ENCODE results near the gene TIMP2.

Gene TIMP2

DNA sequence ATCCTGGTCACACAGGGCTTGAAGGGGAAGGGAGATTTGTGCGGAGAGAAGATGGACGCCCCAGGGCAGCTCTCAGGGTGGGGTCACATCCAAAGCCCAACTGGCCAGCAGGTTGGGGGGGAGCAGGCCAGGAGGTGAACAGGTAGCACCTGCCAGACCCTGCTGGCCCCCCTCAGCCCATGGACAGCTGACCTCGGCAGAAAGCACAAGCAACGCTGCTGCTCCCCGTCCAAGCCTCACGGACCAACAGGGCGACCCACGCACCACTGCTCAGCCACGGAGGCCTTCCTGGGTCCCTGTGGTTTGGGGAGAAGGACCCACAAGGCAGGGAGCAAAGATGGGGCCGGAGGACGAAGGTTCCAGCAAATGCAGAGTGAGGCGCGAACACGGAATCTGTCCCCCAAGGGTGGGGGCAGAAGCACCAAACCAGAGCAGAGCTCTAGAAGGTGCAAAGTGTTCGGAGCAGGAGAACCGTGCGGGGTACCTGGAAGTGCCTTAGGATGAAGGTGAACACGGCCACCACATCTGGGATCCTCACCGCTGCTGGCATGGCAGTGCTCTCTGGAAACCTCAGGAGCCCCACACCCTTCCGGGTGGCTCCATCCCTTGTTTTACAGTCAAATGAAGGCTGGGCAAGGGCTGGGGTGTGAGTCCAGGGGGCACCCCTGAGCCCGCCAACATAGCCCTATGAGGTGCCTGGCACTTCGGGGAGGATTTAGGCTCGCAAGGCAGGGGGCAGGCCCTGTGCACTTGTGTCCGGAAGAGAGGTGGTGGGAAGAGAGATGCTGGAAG is 40.1 kb downstream of the TIMP2 start:
- no peak overlapping the region for H3K4me3 ChIP-seq (ENCODE audit: insufficient read length, low read depth)
- TF ChIP-seq SUZ12 (IDR thresholded peaks at IDR 0.05; ENCODE audit: extremely low read depth, insufficient read depth, insufficient read length), result no peak
- TF ChIP-seq YY1 (IDR thresholded peaks at IDR 0.05; ENCODE audit: insufficient read depth, insufficient read length), result no peak
- TF ChIP-seq ZNF274 (IDR thresholded peaks at IDR 0.05; ENCODE audit: low read depth, low read length), result no peak
- H3K36me3 ChIP-seq (ENCODE audit: insufficient read depth, insufficient read length, low read length), result peaks cover 27% of the 10 kb centered on the region
- peaks cover 35% of the 10 kb centered on the region for H3K4me1 ChIP-seq (ENCODE audit: insufficient read depth, insufficient read length)
- no peaks in the 10 kb centered on the region for H3K27me3 ChIP-seq (ENCODE audit: insufficient read depth, insufficient read length)
- no peak for DNase-seq (ENCODE audit: low read depth, low spot score)
- H3K9me3 ChIP-seq (ENCODE audit: insufficient read depth, low read length), result no peaks in the 10 kb centered on the region
- peak overlapping the region; percentile 79 for H3K9ac ChIP-seq (ENCODE audit: insufficient read length, low read depth)

DNA sequence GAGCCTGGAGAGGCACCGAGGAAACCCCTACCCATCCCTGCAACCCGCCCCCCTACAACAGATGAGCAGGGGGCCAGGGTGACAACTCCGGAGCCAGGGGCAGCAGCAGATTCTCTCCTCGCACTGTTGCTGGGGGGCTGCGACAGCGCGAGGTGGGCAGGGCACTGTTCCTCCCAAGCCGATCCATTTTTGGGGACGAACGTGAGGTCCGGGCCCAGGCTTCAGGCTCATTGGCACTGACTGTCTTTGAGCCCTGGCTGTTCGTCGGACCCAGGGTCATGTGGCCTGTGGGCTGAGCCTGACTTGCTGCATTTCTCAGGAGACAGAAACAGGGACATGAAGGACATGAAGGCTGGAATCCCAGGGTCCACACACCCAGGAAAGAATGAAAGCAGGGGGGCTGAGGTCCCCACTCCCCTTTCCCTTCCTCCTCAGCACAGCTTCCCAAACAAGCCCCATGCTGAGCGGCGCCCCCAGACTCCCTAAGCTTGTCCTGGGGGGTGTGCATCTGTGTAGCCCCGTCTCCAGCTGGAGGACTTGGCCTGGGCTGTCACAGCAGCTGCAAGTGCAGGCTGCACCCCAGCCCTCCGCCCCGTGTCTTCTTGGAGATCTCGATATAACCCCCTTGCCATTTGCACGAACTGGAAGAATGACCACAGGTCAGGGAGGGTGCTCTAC is 40.9 kb downstream of the TIMP2 start:
- Histone ChIP-seq H3K27me3 (ENCODE audit: insufficient read depth, insufficient read length) (no peaks in the 10 kb centered on the region), H3K4me3 (ENCODE audit: insufficient read length, low read depth) (peak overlapping the region; percentile 20), H3K4me1 (ENCODE audit: insufficient read depth, insufficient read length) (peaks cover 39% of the 10 kb centered on the region), H3K9ac (ENCODE audit: insufficient read length, low read depth) (peak overlapping the region; percentile 79), H3K9me3 (ENCODE audit: insufficient read depth, low read length) (no peaks in the 10 kb centered on the region), H3K36me3 (ENCODE audit: insufficient read depth, insufficient read length, low read length) (peaks cover 30% of the 10 kb centered on the region)
- no peak for DNase-seq (ENCODE audit: low read depth, low spot score)
- no peak for TF ChIP-seq SUZ12 (IDR thresholded peaks at IDR 0.05; ENCODE audit: extremely low read depth, insufficient read depth, insufficient read length)
- TF ChIP-seq YY1 (IDR thresholded peaks at IDR 0.05; ENCODE audit: insufficient read depth, insufficient read length), result no peak
- no peak for TF ChIP-seq ZNF274 (IDR thresholded peaks at IDR 0.05; ENCODE audit: low read depth, low read length)

DNA sequence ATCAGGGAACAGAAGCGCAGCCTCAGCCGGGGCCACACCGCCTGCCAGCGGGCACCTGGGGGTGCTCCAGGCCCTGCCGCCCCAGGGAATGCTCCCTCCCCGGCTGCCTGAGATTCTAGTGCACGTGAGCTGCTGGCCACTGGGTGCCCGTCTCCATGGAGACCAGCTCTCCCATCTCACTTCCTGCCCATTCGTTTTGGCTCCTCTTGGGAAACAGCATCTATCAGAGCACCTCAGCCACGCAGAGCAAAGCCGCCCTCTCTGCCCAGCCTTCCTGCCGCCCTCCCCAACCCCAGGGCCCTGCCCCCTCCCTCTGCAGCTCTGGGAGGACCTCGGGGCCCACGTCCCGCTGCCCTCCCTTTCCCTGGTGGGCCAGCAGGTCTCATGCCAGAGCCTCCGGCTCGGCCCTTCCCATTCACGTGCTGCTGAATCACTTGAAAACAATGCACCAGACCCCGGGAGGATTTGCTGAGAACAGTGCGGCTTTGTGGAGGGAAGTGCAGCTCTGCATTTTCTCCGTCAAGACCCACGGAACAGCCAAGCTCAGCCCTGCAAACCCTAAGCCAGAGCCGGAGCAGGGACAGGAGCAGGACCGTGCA is 41.6 kb downstream of the TIMP2 start:
- Histone ChIP-seq H3K36me3 (ENCODE audit: insufficient read depth, insufficient read length, low read length) (peaks cover 27% of the 10 kb centered on the region), H3K9me3 (ENCODE audit: insufficient read depth, low read length) (no peaks in the 10 kb centered on the region), H3K4me3 (ENCODE audit: insufficient read length, low read depth) (peak overlapping the region; percentile 20), H3K4me1 (ENCODE audit: insufficient read depth, insufficient read length) (peaks cover 39% of the 10 kb centered on the region), H3K9ac (ENCODE audit: insufficient read length, low read depth) (peak overlapping the region; percentile 79), H3K27me3 (ENCODE audit: insufficient read depth, insufficient read length) (no peaks in the 10 kb centered on the region)
- DNase-seq (ENCODE audit: low read depth, low spot score), result peak; percentile 54
- TF ChIP-seq YY1 (IDR thresholded peaks at IDR 0.05; ENCODE audit: insufficient read depth, insufficient read length) (no peak), SUZ12 (IDR thresholded peaks at IDR 0.05; ENCODE audit: extremely low read depth, insufficient read depth, insufficient read length) (no peak), ZNF274 (IDR thresholded peaks at IDR 0.05; ENCODE audit: low read depth, low read length) (no peak)

DNA sequence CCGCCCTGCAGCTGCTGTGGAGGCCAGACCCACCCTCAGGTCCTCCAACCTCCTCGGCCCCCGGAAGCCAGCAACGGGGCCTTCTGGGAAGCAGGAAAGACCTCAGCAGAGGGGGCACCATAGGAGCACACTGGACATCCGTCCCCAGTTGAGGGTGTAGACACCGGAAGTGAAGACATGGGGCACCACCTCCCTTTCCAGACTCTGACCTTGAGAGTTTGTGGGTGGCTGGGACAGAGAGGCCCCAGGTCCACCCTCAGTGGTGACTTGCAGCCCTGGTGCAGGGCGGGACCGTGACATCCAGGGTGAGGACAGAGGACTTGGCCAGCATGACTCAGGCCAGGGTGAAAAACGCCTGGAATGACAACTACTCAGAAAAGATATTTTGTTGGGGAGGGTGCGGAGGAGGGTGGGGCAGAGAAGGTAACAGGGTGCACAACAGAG is 42.1 kb downstream of the TIMP2 start:
- H3K4me3 ChIP-seq (ENCODE audit: insufficient read length, low read depth), result no peak overlapping the region
- peaks cover 39% of the 10 kb centered on the region for H3K4me1 ChIP-seq (ENCODE audit: insufficient read depth, insufficient read length)
- no peaks in the 10 kb centered on the region for H3K9me3 ChIP-seq (ENCODE audit: insufficient read depth, low read length)
- H3K27me3 ChIP-seq (ENCODE audit: insufficient read depth, insufficient read length), result no peaks in the 10 kb centered on the region
- no peak for DNase-seq (ENCODE audit: low read depth, low spot score)
- TF ChIP-seq YY1 (IDR thresholded peaks at IDR 0.05; ENCODE audit: insufficient read depth, insufficient read length), result no peak
- no peak for TF ChIP-seq ZNF274 (IDR thresholded peaks at IDR 0.05; ENCODE audit: low read depth, low read length)
- TF ChIP-seq SUZ12 (IDR thresholded peaks at IDR 0.05; ENCODE audit: extremely low read depth, insufficient read depth, insufficient read length), result no peak
- peaks cover 29% of the 10 kb centered on the region for H3K36me3 ChIP-seq (ENCODE audit: insufficient read depth, insufficient read length, low read length)
- H3K9ac ChIP-seq (ENCODE audit: insufficient read length, low read depth), result peak overlapping the region; percentile 66

DNA sequence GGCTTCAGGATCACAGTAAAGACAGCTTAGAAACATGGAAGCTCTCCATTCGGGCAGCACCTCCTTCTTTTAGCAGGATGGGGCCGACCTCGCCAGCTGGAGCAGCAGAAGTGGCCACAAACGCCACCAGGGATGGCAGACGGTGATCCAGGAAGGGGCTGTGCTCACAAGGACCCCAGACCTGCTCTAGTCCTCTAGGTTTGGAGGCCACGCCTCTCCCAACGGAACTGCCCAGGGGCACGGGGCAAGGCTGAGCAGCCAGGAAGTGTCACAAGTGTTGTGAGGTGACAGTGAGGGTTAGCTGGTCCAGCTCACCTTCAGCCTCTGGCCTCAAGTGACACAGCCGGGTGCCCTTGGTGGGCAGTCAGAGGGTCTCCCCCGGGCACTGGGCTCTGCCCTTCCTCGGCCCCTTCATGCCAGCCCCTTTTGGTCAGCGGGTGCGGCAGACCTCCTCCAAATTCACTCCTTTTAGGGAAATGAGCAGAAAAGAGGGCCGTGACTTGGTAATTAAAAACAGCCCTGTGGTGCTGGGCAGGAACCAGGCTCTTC is 42.6 kb downstream of the TIMP2 start:
- H3K4me1 ChIP-seq (ENCODE audit: insufficient read depth, insufficient read length), result peaks cover 39% of the 10 kb centered on the region

DNA sequence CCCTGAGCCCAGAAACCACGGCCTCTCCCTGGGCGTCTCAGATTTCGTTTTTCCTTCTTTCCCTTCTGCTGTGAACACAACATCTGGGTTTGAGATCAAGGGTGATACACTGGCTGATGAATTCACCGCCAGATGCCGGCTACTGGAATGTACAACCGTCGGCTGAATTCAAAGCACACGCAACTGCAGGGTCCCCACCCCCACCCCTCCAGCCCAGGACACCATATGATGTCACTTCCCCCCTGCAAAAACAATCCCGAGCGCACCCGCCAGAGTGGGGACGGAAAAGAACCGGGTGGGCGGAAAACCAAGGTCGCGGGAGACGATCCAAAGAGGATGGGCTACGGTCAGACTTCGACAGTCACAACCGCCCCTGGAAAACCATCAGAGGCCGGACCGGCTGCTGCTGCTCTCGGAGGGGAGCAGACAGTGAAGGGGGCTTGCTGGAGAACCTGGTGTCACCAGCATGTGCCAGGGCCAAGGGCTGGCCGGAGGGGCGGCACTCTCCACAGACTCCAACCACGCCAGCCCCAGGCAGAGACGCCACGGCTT is 45.5 kb downstream of the TIMP2 start:
- Histone ChIP-seq H3K27me3 (ENCODE audit: insufficient read depth, insufficient read length) (no peaks in the 10 kb centered on the region), H3K4me1 (ENCODE audit: insufficient read depth, insufficient read length) (peaks cover 28% of the 10 kb centered on the region), H3K9me3 (ENCODE audit: insufficient read depth, low read length) (no peaks in the 10 kb centered on the region), H3K9ac (ENCODE audit: insufficient read length, low read depth) (no peak overlapping the region), H3K36me3 (ENCODE audit: insufficient read depth, insufficient read length, low read length) (peaks cover 18% of the 10 kb centered on the region), H3K4me3 (ENCODE audit: insufficient read length, low read depth) (no peak overlapping the region)
- DNase-seq (ENCODE audit: low read depth, low spot score), result no peak
- TF ChIP-seq SUZ12 (IDR thresholded peaks at IDR 0.05; ENCODE audit: extremely low read depth, insufficient read depth, insufficient read length), result no peak
- TF ChIP-seq ZNF274 (IDR thresholded peaks at IDR 0.05; ENCODE audit: low read depth, low read length), result no peak
- no peak for TF ChIP-seq YY1 (IDR thresholded peaks at IDR 0.05; ENCODE audit: insufficient read depth, insufficient read length)

More for the DNA sequence above, 42.6 kb downstream of the TIMP2 start:
- no peak for DNase-seq (ENCODE audit: low read depth, low spot score)
- Histone ChIP-seq H3K9me3 (ENCODE audit: insufficient read depth, low read length) (no peaks in the 10 kb centered on the region), H3K27me3 (ENCODE audit: insufficient read depth, insufficient read length) (no peaks in the 10 kb centered on the region), H3K4me3 (ENCODE audit: insufficient read length, low read depth) (no peak overlapping the region), H3K36me3 (ENCODE audit: insufficient read depth, insufficient read length, low read length) (peaks cover 31% of the 10 kb centered on the region), H3K9ac (ENCODE audit: insufficient read length, low read depth) (no peak overlapping the region)
- no peak for TF ChIP-seq YY1 (IDR thresholded peaks at IDR 0.05; ENCODE audit: insufficient read depth, insufficient read length)
- no peak for TF ChIP-seq SUZ12 (IDR thresholded peaks at IDR 0.05; ENCODE audit: extremely low read depth, insufficient read depth, insufficient read length)
- TF ChIP-seq ZNF274 (IDR thresholded peaks at IDR 0.05; ENCODE audit: low read depth, low read length), result no peak

Measured in NT2/D1 (cell line).